A549 treated with CORT108297 at 1 μM for 4 hours (cell line): ENCODE results near the gene HSD3B7. TPM values are rescaled to one million over a fixed set of nuclear protein-coding genes. Genes with fewer than 3 reads are reported as not detected.

ENCODE experiments used
- total RNA-seq: library from RNA; stranded (reverse); fragments of 200-300 nt; extraction: Qiagen RNA extraction; gene quantifications from 5 replicates; pipeline ENCODE4 v1.2.3, GENCODE V29; 2022

HSD3B7 gene
- 13.0 to 16.0 TPM (median 15.0 TPM) in 5 replicates for total RNA-seq

DNA sequence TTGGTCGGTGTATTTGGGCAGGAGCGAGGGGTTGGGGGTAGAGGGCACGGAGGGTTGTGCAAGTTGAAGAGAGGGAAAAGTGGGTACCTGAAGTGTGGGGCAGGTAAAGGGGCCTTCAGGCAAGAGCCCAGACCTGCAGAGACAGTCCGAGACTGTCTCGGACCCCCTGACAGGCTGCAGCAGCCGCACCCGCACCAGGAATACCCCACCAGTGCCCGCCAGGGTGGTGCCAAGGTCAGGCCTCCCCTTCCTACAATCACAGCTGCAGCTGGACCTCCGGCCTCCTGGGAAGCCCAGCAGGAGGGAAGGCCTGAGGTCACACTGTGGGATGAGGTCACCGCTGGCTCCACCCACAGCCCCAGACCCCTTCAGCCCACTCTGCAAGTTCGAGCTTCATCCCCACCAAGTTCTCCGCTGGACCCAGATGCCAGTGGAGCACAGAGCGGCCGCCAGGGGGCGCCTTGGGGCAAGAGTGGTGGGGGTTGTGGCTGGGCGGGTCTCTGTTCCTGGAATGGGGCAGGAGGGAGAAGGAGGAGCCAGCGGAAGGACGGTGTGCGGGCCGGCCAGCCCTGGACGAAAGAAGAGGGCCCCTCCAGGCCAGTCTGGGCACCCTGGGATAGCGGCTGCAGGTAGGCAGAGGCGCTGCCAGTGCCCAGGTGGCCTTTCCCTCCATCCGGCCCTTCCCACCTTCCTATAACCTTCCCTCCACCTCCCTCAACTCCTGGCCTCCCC is at the start of gene HSD3B7:
HSD3B7 (plus strand) TSS at position 539 of the 732 bp plus-strand sequence. CDS start 452 bp downstream, outside the sequence.

DNA sequence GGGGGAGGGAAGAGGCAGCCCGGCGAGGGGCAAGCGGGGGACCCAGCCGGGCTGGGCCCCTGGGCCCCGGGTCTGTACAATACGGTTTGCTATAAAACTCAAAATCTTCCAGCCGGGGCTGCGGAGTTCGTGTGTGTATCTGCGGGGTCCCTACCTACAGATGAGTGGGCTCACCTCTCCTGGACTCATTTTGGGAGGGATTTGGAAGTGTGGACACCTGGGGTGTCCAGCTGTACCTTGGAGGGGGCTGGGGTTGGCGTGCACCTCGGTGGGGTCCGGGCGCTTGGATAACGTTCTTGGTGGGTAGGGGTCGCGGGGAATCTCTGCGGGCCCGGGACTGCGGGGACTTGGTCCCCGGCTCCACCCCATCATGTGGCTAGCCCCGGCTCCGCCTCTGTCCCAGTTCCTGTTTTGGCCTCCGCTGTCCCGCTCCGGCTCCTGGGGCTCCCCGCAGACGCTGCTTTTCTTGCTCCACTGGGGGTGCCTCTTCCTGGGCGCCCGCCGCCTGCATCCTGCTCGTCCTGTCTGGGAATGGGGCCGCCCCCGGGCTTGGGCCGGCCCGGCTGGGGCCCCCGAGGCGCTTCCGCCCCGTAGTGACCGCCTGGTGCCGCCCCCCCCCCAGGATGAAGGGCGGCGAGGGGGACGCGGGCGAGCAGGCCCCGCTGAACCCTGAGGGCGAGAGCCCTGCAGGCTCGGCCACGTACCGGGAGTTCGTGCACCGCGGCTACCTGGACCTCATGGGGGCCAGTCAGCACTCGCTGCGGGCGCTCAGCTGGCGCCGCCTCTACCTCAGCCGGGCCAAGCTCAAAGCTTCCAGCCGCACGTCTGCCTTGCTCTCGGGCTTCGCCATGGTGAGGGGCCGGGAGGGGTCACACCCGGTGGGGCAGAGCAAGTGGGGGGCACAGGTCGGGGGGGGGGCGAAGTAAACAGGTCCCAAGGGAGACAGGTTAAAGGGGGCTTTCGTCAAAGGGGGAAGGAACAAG is 36.0 kb upstream of the HSD3B7 start, which contains the start of gene ORAI3:
ORAI3 (plus strand) TSS at position 402 of the 983 bp plus-strand sequence; CDS start at position 624, 222 bp downstream.

DNA sequence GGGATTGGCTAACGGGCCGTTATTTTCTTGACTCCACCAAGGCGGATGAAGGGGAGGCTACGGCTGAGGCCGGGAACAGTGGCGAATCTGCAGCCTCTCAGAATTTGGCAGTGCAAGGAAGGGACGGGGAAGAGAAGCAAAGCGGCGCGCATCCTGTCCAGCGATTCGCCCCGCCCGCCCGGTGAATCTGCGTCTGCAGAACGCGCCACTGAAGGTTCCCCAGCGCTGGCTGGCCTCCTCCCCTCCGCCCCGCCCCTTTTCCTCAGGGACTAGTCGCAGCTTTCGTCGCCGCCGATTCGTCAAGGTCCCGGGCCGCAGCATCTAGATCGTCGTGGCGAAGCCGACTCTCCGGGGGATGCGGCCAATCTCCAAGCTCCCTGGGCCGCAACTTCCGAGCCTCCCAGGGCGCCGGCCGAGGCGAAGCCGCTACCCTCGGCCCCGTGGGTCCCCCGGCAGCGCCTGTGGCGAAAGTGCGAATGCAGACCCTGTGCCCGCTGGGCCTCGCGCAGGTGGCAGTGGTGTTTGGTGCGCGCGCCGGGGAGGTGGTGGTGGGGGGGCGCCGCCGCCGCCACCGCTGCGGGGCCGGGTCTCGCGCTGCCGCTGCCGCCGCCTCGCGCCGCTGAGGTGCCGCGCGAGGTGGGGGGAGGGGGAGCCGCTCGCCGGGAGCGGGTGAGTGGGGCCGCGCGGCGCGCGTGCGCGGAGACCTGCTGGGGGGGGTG is 27.4 kb upstream of the HSD3B7 start, which contains the start of gene SETD1A:
SETD1A (plus strand) TSS at position 299 of the 719 bp plus-strand sequence. CDS start 978 bp downstream, outside the sequence.

DNA sequence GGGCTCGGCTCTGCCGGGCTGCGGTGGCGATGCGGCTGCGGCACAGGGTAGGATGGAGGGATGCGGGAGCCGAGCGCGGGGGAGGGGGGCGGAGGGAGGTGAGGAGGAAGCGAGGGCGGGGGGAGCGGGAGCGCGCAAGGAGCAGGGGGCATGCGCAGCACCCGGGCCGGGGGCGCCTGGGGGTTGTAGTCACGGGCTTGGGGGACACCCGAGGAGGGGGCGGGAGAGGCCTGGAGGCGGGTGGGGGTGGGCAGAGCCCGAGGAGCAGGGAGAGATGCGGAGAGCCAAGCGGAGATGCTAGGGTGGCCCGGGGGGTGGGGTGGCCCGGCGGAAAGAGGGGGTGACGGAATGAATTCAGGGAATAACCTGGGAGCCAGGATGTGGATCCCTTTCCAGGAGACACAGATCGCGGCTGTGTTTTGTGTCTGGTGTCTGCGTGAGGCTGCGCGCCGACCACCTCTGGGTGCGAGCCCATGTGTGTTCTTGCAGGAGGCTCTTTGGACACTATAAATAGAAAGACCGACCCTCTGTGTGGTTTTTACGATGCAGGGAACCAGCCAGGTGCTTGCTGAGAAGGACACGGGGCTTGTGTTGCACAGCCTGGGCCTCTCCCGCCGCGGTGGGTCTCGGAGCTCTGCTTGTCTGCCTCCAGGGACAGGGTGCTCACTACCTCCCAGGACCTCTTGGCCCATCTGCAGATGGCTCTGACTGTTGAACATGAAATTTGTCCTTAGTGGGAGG is 25.7 kb downstream of the HSD3B7 start, which contains the start of gene STX1B:
STX1B (minus strand) TSS at position 54 of the 741 bp plus-strand sequence. CDS start 242 bp downstream, outside the sequence.

DNA sequence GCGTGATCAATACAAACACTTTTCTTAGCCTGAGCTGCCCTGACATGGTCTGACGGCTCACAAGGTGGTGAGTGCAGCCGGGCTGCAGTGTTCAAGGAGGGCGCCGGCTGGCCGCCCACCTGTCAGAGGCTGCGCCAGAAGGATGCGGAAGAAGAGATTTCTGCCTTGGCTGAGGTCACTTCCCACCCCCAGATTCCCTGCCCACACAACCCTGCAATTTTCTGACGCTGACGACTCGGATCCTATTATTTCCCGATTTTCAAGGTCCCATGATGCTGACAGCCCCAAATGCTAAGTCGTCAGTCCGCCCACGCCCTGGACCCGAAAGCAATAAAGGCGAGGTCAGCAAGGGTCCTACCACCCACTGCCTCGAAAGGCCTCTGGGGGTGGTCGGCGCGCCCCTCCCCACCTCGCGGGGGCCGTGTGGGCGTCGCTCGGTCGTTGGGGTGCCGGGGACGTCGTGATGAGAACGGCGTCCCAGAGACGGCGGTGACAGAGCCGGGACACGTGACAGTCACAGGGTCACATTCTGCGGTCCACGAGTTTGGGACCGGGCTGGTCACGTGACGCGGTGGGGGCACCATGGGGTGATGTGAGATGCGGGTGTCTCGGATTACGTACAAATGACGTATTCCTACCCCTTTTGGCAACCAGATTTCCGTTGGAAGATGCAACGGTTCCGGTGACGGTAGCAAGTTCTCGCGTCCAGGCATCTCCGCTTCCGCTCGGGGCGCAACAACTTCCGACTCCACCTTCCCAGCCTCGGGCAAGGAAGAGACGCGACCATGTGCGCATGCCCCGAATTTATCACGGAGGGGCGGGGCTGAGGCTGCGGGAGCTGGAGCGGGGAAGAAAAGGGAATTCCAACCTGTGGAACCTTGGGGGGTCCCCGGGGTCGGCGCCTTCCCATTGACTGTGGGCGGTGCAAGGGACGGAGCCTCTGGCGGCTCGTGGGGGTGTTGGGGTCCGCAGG is 48.0 kb downstream of the HSD3B7 start, which contains the start of gene STX4:
STX4 (plus strand) TSS at position 823 of the 973 bp plus-strand sequence. CDS start 248 bp downstream, outside the sequence.

Other genes with a start within 250 kb of the HSD3B7 start
- 17.9 to 26.3 TPM (median 23.3 TPM) in 5 replicates for gene PHKG2, start 236.8 kb upstream of the HSD3B7 start, total RNA-seq
- 4.4 to 9.9 TPM (median 9.0 TPM) in 5 replicates for gene CFAP119, start 223.1 kb upstream of the HSD3B7 start, total RNA-seq
- gene RNF40, start 222.9 kb upstream of the HSD3B7 start, total RNA-seq = 74.1 to 90.1 TPM (median 87.1 TPM) in 5 replicates
- gene ZNF629, start 198.0 kb upstream of the HSD3B7 start, total RNA-seq = 15.1 to 17.9 TPM (median 16.2 TPM) in 5 replicates
- gene BCL7C, start 91.1 kb upstream of the HSD3B7 start, total RNA-seq = 24.4 to 39.0 TPM (median 37.0 TPM) in 5 replicates
- 0.09 to 0.18 TPM (median 0.13 TPM) in 5 replicates for gene CTF1, start 88.6 kb upstream of the HSD3B7 start, total RNA-seq
- 13.9 to 22.2 TPM (median 20.1 TPM) in 5 replicates for gene FBXL19, start 61.6 kb upstream of the HSD3B7 start, total RNA-seq
- 10.1 to 17.2 TPM (median 14.7 TPM) in 5 replicates for gene ORAI3, start 36.1 kb upstream of the HSD3B7 start, total RNA-seq
- 16.0 to 22.1 TPM (median 21.3 TPM) in 5 replicates for gene SETD1A, start 27.5 kb upstream of the HSD3B7 start, total RNA-seq
- gene STX1B, start 25.4 kb downstream of the HSD3B7 start, total RNA-seq = 1.5 to 1.9 TPM (median 1.7 TPM) in 5 replicates
- 60.0 to 76.0 TPM (median 70.3 TPM) in 5 replicates for gene STX4, start 48.4 kb downstream of the HSD3B7 start, total RNA-seq
- gene ZNF668, start 89.0 kb downstream of the HSD3B7 start, total RNA-seq = 11.6 to 22.1 TPM (median 15.2 TPM) in 5 replicates
- 7.5 to 12.1 TPM (median 10.1 TPM) in 5 replicates for gene ZNF646, start 89.2 kb downstream of the HSD3B7 start, total RNA-seq
- 1.1 to 3.1 TPM (median 1.4 TPM) in 5 replicates for gene PRSS53, start 103.7 kb downstream of the HSD3B7 start, total RNA-seq
- gene VKORC1, start 109.6 kb downstream of the HSD3B7 start, total RNA-seq = 99.7 to 146 TPM (median 144 TPM) in 5 replicates
- 40.3 to 51.5 TPM (median 48.2 TPM) in 5 replicates for gene BCKDK, start 123.2 kb downstream of the HSD3B7 start, total RNA-seq
- 35.4 to 40.3 TPM (median 39.2 TPM) in 5 replicates for gene KAT8, start 132.5 kb downstream of the HSD3B7 start, total RNA-seq
- gene PRSS8, start 150.5 kb downstream of the HSD3B7 start, total RNA-seq = 0.41 to 0.76 TPM (median 0.57 TPM) in 5 replicates
- 0.58 to 1.1 TPM (median 0.72 TPM) in 5 replicates for gene PRSS36, start 164.9 kb downstream of the HSD3B7 start, total RNA-seq
- gene FUS, start 194.9 kb downstream of the HSD3B7 start, total RNA-seq = 507 to 553 TPM (median 516 TPM) in 5 replicates
- 25.7 to 50.2 TPM (median 42.9 TPM) in 5 replicates for gene PYCARD, start 217.6 kb downstream of the HSD3B7 start, total RNA-seq
- 0.02 to 0.07 TPM (median 0.02 TPM) in 5 replicates for gene TRIM72, start 228.9 kb downstream of the HSD3B7 start, total RNA-seq
- not detected in 5 replicates for gene PYDC1, start 231.9 kb downstream of the HSD3B7 start, total RNA-seq